Astrocyte of the spinal cord (primary cell): ENCODE data around the gene ADAP1.

Experiments
- DNase-seq: peaks from one replicate; pipeline ENCODE4 v3.0.0; 2011; ENCODE audit warnings: low read depth, low spot score
- H3K4me3 ChIP-seq: 2 replicates; pipeline ENCODE4 v1.5.1; 2011; ENCODE audit warnings: low read depth, mild to moderate bottlenecking, low read length, moderate library complexity
- in situ Hi-C: cut with HindIII; loops from 2 replicates; pipeline ENCODE4 v1.10.0; 2017; ENCODE audit warnings: low sequenced_read_pairs
- TF ChIP-seq, protein P1 (sequence below): IDR thresholded peaks from 2 replicates; pipeline ENCODE4 v1.5.1; 2012; ENCODE audit warnings: low read depth, mild to moderate bottlenecking, low read length, inconsistent platforms

Gene ADAP1

DNA sequence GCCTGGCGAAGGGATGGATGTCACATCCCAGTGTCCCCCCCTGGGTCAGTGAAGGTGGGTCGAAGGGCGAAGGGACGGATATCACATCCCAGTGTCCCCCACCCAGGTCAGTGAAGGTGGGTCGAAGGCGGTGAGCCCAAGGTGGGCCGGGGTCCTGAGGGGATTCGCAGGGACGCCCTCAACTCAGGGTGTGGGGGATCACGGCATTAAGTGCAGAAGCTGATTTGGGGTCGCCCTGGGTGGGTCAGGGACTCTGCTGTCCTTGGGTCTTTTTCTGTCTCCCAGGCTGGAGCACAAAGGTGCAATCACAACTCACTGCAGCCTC is 21.9 kb downstream of the ADAP1 start:
- TF ChIP-seq, protein P1, sequence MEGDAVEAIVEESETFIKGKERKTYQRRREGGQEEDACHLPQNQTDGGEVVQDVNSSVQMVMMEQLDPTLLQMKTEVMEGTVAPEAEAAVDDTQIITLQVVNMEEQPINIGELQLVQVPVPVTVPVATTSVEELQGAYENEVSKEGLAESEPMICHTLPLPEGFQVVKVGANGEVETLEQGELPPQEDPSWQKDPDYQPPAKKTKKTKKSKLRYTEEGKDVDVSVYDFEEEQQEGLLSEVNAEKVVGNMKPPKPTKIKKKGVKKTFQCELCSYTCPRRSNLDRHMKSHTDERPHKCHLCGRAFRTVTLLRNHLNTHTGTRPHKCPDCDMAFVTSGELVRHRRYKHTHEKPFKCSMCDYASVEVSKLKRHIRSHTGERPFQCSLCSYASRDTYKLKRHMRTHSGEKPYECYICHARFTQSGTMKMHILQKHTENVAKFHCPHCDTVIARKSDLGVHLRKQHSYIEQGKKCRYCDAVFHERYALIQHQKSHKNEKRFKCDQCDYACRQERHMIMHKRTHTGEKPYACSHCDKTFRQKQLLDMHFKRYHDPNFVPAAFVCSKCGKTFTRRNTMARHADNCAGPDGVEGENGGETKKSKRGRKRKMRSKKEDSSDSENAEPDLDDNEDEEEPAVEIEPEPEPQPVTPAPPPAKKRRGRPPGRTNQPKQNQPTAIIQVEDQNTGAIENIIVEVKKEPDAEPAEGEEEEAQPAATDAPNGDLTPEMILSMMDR: no peak
- in situ Hi-C loops: no loop called here
- DNase-seq: no peak
- H3K4me3 ChIP-seq: no peak overlapping the region

GRCh38 chr7:931871-932650 is 22.4 kb downstream of the ADAP1 start:
- TF ChIP-seq, protein P1: no peak
- in situ Hi-C loops: no loop called here
- H3K4me3 ChIP-seq: no peak overlapping the region
- no peak for DNase-seq

DNA sequence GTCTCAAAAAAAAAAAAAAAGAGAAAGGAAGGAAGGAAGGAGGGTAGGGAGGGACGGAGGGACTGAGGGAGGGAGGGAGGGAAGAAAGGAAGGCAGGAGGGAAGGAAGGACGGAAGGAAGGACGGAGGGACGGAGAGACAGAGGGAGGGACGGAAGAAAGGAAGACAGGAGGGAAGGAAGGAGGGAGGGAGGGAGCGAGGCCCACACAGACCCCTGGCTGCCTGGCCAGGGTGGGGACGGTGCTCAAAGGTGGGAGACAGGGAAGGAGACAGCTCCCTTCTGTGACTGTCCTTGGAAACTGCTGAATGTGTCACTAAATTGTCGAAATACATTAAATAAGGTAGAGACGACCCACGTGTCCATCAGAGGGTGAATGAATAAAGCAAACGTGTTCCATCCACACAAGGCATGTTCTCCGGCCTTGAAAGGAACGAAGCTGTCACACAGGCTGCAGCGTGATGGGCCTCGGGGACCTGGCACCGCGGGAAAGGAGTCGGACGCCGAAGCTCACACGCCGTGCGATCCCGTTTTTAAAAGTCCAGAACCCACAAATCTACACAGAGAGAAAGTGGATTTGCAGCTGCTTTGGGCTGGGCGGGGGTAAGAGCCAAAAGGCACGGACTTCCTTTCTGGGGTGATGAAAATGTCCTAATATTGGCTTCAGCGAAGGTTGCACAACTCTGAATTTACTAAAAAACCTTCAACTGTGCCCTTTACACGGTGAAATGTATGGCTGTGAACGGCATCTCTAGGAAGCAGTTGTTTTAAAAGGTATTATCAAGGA is 23.3 kb downstream of the ADAP1 start:
- no peak for DNase-seq
- TF ChIP-seq, protein P1: no peak
- in situ Hi-C loops: no loop called here
- H3K4me3 ChIP-seq: no peak overlapping the region

DNA sequence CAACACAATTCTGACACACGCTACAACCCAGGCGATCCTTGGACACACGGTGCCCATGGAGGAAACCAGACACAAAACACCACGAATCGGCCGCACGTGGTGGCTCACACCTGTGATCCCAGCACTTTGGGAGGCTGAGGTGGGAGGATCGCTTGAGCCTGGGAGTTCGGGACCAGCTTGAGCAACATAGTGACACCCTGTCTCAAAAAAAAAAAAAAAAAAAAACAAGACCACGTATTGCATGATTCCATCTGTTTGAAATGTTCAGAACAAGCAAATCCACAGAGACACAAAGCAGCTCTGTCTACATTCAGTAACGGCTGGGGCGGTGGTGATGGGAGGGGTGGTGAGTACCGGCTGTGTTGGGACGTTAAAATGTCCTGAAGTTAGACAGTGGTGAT is 25.2 kb downstream of the ADAP1 start:
- H3K4me3 ChIP-seq: no peak overlapping the region
- in situ Hi-C loops: no loop called here
- no peak for DNase-seq
- TF ChIP-seq, protein P1: no peak

DNA sequence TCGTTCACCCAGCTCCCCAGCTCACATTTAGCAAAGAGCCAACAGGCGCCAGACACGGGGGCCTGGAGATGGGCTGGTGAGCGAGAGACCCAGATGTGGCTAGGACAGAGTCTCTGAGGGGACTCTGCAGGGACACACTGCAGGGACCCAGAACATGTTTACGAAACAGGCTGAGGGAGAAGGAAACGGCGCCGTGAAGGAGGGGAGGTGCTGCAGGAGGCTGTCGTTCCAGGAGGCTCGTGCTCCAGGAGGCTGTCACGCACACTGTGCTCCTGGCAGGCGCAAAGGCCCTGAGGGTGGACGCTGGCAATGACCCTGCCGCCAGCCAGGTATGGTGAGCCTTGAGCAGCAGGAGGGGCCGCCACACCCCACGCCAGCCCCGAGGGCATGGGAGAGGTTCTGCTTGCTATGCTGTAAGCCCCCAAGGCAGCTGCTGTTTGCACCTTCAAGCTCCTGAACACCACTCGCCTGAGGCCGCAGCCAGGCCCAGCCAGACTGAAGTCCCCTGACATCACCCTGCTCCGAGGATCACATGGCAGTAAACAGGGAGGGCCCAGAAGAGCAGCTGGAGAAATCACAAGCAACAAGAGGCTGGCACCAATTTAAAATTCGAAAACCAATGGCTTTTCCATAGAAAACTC is 27.3 kb downstream of the ADAP1 start:
- H3K4me3 ChIP-seq: no peak overlapping the region
- TF ChIP-seq, protein P1: no peak
- DNase-seq: no peak
- in situ Hi-C loops: no loop called here

DNA sequence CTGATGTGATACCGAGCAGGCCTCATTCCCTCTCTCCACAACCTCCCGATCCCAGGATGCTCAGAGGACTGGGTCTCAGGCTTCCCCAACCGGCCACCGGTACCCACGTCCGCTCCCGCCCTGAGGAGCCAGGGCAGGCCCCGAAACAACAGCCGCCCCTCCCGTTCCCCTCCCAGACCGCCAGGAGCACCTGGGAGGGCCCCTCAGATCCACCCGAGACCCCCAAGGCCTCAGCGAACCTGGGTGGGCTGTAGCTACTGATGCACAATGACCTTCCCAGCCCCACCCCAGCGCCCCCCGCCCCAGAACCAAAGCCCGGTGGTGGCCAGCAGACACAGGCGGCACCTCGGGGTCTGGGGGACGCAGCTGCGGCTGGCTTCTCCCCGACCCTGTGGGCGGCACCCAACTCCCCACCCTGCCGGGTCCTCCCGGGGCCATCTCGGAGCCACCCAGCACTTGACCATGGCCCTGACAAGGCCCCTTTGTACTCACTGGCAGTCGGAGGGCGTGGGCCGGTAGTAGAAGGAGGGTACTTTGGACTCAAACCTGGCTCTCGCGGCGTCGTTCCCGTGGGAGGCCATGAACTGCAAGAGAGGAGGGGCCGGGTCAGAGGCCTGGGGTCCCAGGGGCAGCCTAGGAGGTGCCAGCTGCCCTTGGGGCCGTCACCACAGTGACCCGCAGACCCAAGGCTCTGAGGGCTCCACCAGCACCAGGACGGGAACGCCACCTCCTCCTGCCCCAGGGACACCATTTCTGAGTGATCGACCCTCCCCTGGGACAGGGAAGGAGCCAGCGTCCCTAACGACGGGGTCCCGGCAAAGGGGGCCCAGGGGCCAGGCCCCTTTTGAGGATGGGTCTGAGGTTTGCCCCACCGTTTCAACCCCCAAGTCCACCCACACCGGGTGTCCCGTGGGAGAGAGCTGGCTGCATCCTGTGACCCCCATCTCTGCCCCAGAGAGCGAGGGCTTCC is 28.1 kb downstream of the ADAP1 start:
- TF ChIP-seq, protein P1: no peak
- in situ Hi-C loops: no loop called here
- H3K4me3 ChIP-seq: no peak overlapping the region
- DNase-seq: no peak
